NCI-H510A treated with DMSO at 0.1 percent for 48 hours (cell line): ENCODE data around the gene SH3D19.
"Not testable (repeated sequence)": the region's sequence is repeated elsewhere in the genome, so short reads cannot be mapped to it uniquely, and the experiment has no call there.

Experiments
- DNase-seq: peaks from one replicate; lab custom pipeline; 2025; lab: John Stamatoyannopoulos, UW

SH3D19 gene

DNA sequence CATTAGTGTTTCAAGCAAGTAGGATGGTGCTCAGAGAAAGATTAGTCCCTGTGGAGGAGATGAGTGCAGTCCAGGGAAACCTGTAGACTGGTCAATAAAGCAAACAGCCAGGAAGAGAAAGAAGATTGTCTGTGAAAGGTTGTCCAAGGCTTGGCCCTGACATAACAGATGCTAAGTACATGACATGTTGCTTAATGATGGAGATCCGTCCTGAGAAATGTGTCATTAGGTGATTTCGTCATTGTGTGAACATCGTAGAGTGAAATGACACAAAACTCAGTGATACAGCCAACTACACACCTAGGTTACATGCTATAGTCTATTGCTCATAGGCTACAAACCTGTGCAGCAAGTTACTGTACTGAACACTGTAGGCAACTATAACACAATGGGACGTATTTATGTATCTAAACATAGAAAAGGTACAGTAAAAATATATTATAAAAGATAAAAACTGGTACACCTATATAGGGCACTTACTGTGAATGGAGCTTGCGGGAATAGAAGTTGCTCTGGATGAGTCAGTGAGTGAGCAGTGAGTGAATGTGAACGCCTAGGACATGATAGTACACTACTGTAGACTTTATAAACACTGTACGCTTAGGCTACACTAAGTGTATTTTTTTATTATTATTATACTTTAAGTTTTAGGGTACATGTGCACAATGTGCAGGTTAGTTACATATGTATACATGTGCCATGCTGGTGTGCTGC is 57.4 kb downstream of the SH3D19 start:
- no peak for DNase-seq

DNA sequence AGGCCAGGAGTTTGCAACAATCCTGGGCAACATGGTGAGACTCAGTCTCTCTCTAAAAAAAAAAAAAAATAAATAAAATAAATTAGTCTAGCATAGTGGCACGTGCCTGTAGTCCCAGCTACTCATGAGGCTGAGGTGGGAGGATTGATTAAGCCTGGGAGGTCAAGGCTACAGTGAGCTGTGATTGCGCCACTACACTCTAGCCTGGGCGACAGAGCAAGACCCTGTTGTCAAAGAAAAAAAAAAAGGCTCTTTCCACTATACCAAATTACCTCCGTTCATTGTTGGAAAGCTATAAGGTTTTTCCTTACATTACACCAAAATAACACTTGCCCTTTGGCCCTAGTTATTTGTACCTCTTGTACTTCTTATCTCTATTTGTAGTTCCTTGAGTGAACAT is 58.3 kb downstream of the SH3D19 start:
- no peak for DNase-seq

DNA sequence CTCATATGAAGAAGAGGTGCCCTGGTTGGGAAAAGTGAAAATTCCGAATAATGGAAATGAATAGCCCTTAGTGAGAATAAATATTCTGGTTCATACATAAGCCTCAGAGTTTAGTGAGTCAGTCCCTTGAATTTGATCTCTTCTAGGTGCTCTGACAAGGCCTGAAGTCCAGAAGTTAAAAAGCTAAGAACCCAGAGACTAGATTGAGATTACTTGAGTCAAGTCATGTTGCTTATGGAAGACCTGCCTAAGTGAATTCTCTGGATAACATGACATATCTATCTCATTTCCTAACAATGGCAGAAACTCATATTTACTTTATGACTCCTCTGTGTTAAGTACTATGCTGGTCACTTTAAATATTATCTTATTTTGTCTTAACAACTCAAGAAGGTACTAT is 58.9 kb downstream of the SH3D19 start:
- no peak for DNase-seq

DNA sequence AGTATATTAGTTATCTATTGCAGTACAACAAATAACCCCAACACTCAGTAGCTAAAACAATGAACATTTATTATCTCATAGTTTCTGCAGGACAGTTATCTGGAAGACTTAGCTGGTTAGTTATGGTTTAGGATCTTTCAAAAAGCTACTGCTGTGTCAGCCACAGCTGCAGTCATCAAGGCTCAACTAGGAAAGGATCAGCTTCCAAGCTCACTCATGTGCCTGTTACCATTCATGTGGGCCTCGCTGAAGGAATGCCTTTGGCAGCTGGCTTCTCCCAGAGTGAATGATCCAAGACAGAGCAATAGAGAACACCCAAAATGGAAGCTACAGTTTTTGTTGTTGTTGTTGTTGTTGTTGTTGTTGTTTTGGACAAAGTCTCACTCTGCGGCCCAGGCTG is 62.0 kb downstream of the SH3D19 start:
- no peak for DNase-seq

DNA sequence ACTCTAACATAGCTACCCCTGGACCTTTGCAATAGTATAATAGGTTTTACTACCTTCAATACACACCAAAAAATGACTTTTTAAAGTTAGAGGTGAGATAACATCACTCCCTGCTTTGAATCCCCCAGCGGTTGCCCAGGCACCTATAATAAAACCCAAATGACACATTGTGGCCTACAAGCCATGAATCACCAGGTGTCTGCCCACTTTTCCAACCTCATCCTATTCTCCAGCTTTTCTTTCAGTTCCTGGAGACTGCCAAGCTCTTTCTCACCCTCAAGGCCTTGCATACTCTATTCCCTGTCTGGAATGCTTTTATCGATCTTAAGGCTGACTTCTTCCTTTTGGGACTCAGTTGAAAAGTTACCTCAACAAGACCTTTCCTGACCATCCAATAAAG is 64.9 kb downstream of the SH3D19 start:
- DNase-seq = no peak

DNA sequence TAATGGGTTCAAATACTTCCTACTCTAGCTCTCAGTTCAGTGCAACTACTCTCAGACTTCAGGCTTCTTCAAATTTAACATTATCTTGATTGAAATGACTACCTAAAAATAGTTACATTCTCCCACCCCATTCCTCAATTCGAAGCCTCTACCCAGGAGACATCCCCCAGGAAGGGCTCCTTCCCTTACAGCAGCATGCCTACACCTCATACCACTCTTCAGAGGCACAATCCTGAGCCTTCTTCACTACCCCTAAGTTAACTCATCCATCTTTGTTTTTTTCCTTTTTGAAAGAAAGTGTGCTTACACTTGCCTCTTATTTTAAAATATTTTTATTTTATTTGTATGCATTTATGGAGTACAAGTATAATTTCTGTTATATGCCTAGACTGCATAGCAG is 65.7 kb downstream of the SH3D19 start:
- DNase-seq = no peak

DNA sequence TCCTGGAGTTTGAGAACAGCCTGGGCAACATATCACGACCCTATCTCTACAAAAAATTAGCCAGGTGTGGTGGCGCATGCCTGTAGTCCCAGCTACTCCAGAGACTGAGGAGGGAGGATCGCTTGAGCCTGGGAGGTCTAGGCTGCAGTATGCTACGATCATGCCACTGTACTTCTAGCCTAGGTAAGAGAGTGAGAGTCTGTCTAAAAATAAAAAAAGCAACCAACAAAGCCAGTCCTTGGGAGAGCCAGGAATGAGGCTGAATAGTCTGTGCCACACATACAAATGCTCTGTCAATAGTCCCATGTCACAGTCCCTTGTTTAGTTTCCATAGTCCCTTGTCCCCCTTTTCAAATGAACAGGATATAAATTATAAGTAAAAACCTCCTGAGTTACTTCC is 67.7 kb downstream of the SH3D19 start:
- DNase-seq = no peak

DNA sequence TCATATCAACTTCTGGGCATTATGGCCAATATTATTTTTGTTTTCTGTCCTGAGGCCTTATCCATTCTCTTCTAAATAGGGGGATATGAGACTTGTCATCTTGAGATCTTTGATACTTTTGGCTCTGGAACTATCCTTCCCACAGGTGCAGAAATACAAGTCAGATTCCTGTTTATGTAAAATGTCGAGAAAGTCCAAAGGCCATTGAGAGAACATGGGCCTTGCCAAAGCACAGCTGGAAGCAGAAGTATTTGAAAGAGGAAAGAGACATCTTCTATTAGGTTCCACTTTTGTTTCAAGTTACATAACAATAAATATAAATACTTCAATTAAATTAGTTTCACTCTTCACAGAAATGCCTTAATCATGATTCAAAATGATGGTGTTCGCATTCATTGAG is 69.3 kb downstream of the SH3D19 start:
- DNase-seq = no peak

DNA sequence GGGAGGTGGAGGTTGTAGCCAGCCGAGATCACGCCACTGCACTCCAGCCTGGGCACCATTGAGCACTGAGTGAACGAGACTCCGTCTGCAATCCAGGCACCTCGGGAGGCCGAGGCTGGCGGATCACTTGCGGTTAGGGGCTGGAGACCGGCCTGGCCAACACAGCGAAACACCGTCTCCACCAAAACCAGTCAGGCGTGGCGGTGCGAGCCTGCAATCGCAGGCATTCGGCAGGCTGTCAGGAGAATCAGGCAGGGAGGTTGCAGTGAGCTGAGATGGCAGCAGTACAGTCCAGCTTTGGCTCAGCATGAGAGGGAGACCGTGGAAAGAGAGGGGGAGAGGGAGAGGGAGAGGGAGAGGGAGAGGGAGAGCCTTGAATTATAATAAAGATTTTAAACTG is 69.7 kb downstream of the SH3D19 start:
- not testable (repeated sequence) for DNase-seq

DNA sequence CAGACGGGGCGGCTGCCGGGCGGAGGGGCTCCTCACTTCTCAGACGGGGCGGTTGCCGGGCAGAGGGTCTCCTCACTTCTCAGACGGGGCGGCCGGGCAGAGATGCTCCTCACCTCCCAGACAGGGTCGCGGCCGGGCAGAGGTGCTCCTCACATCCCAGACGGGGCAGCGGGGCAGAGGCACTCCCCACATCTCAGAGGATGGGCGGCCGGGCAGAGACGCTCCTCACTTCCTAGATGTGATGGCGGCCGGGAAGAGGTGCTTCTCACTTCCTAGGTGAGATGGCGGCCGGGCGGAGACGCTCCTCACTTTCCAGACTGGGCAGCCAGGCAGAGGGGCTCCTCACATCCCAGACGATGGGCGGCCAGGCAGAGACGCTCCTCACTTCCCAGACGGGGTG is 70.2 kb downstream of the SH3D19 start:
- not testable (repeated sequence) for DNase-seq

DNA sequence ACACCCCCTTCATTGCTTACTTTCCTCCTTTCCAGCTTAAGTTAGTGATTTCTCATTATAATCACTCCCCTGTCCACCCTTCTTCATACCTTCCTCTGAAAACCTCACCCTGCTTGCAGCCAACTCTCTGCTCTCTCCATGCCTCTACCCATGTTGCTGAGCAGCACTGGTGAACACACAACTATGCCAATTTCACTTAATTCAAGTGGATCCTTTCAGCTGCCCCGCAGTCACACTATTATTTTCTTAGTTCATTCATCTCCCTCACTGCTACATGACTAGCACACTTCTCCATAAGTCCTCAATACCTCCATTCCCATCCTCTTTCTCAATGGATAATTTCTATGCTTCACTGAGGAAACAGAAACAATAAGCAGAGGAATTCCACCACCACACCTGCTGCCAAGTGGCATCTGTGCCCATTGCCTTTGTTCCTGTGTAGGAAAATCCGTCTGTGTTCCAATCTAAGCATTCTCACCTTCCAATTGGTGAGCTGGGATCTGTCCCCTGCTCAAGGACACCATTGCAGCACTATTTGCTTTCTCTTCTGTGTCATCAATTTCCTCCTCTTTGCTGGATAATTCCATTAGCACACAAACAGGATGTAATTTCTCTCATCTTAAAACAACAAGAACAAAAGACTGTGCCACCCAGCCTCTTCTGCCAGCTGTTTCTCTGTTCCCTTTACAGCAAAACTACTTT is 73.7 kb downstream of the SH3D19 start:
- peak; percentile 46 for DNase-seq

DNA sequence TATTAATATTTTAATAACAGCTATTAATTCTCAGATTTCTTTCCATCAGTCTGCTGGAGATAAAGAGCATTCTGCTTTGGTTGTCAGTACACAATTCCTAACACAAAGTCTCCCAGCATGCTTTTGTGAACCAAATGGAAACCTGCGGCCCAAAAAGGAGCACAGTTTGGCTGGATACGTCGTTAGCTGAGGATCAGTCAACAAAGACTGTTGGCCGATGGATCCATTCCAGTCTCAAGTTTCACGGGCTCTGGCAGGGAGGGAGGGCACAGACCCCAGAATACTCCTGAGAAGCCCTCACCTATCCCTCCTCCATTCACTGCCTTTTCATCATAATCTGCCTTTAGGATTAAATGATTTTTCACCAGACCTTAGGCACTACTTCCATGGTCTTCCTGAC is 74.7 kb downstream of the SH3D19 start:
- no peak for DNase-seq

DNA sequence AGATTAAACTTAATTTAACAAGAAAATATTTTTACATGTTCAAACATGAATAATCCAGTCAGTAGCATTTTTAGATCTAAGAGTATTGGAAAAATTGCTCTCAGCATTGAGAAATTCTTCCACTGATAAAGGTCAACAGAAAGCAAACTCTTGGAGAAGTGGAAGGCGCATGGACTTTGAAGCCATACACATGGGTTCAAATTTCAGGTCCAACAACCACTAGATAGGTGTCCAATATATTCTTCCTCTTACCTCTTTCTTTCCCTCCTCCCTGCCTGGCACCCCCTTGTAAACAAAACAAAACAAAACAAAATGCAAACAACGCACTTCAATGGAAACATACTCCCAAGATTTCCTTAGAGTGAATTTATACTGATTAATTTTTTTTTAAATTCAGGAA is 76.9 kb downstream of the SH3D19 start:
- DNase-seq = no peak

DNA sequence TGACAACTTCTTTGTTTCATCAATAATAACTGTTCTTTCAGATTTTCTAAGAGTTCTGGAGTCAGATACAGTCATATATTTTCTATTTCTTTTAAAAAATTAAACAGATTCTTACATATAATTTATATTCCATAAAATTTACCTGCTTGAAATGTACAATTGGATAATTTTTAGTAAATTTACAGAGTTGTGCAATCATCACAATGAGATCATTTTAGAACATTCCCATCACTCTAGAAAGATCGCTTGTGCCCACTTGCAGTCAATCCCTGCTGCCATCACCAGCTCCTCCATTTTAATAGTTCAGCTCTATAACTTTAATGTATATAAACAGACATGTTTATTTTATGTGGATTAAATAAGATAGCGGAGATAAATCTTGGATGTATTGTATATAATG is 78.0 kb downstream of the SH3D19 start:
- DNase-seq = no peak

DNA sequence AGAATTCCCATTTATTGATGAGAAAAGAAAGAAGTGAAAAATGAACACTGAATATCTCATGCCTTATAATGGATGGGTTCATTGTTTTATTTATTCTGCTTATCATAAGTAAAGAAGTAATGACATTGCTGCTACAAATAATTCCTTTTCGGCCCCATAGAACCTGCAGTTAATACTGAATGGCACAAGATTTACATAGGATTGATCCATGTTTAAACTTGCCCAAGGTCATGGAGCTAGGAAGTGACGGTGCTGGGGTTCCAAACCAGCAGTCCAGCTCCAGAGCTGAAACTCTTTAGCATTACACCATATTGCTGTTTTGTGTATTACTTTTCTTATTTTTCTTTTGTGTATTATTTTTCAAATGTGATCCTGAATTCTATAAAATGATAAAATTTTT is 78.7 kb downstream of the SH3D19 start:
- no peak for DNase-seq

DNA sequence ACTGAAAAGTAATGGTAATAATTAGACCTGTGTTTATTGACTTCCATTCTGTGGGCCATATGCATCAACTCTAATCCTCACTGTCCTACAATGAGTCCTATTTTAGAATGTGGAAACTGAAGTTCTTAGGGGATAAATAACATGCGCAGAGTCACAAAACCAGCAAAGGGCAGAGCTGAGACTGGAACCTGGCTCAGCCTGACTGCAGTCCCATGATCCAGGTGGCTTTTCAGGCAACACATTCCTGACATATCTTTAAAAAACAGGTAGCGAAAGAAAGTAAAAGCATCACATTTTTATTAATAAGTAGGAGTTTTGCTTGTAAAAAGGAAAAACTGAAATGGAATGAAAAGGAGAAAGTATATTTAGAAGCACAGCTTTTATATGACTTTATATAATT is 83.1 kb downstream of the SH3D19 start:
- DNase-seq = no peak

DNA sequence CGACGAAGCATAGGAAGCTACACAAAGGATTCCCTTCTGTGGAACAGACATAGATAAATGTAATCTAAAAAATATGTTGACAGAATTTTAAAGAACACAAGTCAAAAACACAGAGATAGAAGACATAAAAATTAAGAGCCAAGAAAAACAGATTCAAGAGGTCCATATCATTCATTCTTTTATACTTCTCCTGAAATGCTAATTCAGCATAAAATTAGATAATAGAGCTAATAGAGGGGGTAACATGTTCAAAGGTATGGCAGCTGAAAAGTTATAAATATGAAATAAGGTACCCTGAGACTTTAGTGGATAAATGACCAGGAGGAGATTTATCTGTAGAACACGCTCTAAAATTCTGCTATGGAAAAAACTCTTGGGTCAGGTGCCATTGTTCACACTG is 85.8 kb downstream of the SH3D19 start:
- no peak for DNase-seq

DNA sequence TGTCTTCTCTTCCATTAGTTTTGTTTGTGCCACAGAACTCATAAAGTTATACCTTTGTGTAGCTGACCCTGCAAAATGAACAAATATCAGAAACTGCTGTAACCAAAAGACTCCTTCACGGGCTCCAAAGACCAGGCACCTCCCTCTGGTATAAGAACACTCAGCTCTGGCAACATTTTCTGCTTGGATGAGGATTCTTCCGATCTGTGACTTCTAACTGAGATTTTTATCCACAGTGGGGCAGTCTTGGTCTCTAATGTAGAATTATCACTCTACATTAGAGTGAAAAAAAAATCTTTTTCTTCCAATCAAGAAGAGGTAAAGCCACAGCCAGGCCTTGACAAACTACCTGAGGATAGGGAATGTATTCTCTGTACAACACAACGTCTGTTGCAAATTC is 86.9 kb downstream of the SH3D19 start:
- no peak for DNase-seq

DNA sequence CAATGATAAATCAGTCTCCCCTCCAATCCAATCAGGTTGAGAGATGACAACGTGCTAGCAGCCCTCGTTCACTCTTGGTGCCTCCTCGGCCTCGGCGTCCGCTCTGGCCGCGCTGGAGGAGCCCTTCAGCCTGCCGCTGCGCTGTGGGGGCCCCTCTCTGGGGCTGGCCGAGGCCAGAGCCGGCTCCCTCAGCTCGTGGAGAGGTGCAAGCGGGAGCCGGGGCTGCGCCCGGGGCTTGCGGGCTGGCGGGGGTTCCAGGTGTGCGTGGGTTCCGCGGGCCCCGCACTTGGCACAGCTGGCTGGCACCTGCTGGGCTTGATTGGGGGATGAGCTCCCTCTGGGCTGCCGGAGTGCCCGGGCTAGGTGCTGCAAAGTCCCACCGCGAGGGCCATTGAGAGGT is 89.4 kb downstream of the SH3D19 start:
- DNase-seq = no peak

DNA sequence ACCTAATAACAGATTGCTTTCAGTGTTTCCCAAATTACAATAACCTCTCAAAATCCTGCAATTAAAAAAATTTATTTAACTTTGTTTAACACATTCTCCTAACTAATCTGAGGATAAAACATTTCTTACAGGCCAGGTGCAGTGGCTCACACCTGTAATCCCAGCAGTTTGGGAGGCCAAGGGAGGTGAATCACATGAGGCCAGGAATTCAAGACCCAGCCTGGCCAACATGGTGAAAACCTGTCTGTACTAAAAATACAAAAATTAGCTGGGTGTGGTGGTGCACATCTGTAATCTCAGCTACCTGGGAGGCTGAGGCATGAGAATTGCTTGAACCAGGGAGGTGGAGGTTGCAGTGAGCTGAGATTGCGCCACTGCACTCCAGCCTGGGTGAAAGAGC is 90.0 kb downstream of the SH3D19 start:
- not testable (repeated sequence) for DNase-seq

DNA sequence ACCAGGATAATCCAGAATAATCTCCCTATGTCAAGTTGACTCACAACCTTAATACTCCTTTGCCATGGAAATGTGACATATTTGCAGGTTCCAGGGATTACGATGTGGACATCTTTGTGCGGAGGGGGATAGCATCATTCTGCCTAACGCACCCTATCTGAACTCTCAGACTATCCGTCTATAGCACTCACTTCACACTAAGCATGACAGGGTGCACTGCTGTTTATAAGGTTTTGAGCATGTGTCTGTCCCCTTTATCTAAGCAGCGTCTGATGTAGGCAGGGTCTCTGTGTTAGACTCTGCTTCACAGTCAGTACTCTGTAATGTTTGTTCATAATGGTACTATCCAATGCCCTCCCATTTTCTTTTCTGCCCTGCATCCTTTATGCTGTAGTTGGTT is 91.8 kb downstream of the SH3D19 start:
- no peak for DNase-seq

DNA sequence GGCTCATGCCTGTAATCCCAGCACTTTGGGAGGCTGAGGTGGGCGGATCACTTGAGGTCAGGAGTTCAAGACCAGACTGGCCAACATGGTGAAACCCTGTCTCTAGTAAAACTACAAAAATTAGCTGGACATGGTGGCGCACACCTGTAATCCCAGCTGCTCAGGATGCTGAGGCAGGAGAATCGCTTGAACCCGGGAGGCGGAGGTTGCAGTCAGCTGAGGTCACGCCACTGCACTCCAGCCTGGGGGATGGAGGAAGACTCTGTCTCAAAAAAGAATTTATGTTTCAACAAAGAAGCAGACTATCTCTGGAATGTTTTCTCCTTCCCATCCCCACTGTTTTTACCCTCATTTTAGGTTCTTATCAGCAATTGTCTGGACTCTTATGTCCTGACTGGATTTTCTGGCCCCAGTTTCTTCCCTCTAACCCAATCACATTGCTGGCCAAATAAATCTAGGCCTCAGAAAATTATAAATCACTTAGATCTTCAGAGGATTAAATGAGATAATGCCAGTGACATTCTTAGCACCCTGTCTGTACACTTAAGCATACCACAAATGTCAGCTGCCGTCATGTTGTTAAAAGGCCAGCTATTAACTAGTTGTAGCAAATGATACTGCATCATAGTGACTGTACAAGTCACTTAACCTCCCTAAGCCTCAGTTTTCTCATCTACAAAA is 93.3 kb downstream of the SH3D19 start:
- no peak for DNase-seq
